ENCODE data around the gene MZT2A.
"Not testable (repeated sequence)": the region's sequence is repeated elsewhere in the genome, so short reads cannot be mapped to it uniquely, and the experiment has no call there.

DNA sequence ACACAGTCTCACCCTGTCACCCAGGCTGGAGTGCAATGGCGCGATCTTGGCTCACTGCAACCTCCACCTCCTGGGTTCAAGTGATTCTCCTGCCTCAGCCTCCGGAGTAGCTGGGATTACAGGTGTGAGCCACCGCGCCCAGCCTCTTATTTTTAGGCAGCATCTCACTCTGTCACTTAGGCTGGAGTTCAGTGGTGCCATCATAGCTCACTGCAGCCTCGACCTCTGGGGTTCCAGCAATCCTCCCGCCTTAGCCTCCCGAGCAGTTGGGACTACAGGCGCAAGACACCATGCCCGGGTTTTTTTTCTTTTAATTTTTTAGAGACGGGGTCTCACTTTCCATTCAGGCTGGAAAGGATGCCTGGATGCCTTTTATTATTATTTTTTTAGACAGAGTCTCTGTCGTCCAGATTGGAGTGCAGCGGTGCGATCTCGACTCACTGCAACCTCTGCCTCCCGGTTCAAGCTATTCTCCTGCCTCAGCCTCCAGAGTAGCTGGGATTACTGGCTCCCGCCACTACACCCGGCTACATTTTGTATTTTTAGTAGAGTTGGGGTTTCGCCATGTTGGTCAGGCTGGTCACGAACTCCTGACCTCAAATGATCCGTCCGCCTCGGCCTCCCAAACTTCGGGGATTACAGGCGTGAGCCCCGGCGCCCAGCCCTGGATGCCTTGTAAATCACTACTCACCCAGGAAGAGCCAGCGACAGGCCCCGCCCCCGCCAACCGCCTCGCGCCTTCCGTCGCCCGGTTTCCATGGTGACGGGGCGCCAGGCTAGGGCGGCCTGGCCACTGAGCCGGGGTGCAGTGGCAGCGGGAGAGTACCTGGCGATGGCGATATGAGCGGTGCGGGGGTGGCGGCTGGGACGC is 35.2 kb upstream of the MZT2A start, which contains the start of gene CCDC74A:
- TF ChIP-seq, protein P1, sequence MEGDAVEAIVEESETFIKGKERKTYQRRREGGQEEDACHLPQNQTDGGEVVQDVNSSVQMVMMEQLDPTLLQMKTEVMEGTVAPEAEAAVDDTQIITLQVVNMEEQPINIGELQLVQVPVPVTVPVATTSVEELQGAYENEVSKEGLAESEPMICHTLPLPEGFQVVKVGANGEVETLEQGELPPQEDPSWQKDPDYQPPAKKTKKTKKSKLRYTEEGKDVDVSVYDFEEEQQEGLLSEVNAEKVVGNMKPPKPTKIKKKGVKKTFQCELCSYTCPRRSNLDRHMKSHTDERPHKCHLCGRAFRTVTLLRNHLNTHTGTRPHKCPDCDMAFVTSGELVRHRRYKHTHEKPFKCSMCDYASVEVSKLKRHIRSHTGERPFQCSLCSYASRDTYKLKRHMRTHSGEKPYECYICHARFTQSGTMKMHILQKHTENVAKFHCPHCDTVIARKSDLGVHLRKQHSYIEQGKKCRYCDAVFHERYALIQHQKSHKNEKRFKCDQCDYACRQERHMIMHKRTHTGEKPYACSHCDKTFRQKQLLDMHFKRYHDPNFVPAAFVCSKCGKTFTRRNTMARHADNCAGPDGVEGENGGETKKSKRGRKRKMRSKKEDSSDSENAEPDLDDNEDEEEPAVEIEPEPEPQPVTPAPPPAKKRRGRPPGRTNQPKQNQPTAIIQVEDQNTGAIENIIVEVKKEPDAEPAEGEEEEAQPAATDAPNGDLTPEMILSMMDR (IDR thresholded peaks at IDR 0.05; ENCODE audit: insufficient read depth, low read length) = not testable (repeated sequence)
- TF ChIP-seq, protein P2, sequence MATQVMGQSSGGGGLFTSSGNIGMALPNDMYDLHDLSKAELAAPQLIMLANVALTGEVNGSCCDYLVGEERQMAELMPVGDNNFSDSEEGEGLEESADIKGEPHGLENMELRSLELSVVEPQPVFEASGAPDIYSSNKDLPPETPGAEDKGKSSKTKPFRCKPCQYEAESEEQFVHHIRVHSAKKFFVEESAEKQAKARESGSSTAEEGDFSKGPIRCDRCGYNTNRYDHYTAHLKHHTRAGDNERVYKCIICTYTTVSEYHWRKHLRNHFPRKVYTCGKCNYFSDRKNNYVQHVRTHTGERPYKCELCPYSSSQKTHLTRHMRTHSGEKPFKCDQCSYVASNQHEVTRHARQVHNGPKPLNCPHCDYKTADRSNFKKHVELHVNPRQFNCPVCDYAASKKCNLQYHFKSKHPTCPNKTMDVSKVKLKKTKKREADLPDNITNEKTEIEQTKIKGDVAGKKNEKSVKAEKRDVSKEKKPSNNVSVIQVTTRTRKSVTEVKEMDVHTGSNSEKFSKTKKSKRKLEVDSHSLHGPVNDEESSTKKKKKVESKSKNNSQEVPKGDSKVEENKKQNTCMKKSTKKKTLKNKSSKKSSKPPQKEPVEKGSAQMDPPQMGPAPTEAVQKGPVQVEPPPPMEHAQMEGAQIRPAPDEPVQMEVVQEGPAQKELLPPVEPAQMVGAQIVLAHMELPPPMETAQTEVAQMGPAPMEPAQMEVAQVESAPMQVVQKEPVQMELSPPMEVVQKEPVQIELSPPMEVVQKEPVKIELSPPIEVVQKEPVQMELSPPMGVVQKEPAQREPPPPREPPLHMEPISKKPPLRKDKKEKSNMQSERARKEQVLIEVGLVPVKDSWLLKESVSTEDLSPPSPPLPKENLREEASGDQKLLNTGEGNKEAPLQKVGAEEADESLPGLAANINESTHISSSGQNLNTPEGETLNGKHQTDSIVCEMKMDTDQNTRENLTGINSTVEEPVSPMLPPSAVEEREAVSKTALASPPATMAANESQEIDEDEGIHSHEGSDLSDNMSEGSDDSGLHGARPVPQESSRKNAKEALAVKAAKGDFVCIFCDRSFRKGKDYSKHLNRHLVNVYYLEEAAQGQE (IDR thresholded peaks at IDR 0.05; ENCODE audit: insufficient replicate concordance, low read depth) = not testable (repeated sequence)
- TF ChIP-seq SPI1 (IDR thresholded peaks at IDR 0.05; ENCODE audit: borderline replicate concordance, low read depth) = not testable (repeated sequence)

Data from HL-60 (cell line).